ENCODE measurements around the gene ANAPC5.

GRCh38 chr12:121274036-121274763 is 78.0 kb downstream of the ANAPC5 start:
- no peak for TF ChIP-seq CTCF (IDR thresholded peaks at IDR 0.05)
- TF ChIP-seq ZFX (IDR thresholded peaks at IDR 0.05; ENCODE audit: borderline replicate concordance) = no peak
